Measurements from ENCODE around the gene KRTAP1-4. TPM values are rescaled to one million over a fixed set of nuclear protein-coding genes. Genes with fewer than 3 reads are reported as not detected.

KRTAP1-4 gene
- total and polyA plus RNA-seq, 2 of the 4 experiments (the other 2 are of a cell fraction) = not detected

- ChIA-PET POLR2A (ENCODE audit: unreplicated experiment) (no interaction called here), CTCF (no interaction called here)
- Histone ChIP-seq H4K20me1 (ENCODE audit: insufficient read depth, low read length) (no peaks in the 10 kb centered on the region), H4K8ac (ENCODE audit: low read depth in 2 of 2, low read length in 2 of 2) (no peak overlapping the region), H2BK5ac (ENCODE audit: low read depth, low read length, poor library complexity, severe bottlenecking) (no peak overlapping the region), H3K79me1 (ENCODE audit: low read depth in 1 of 2, low read length in 2 of 2) (no peaks in the 10 kb centered on the region), H2AK5ac (ENCODE audit: low read depth, low read length) (no peak overlapping the region), H3K36me3 (ENCODE audit: control insufficient read depth, insufficient read depth, low read length) (no peaks in the 10 kb centered on the region), H3K9me1 (ENCODE audit: insufficient read depth, low read length) (no peaks in the 10 kb centered on the region; the same call in 1 of the 2 replicates), H3K27ac (ENCODE audit: insufficient read depth, low read length) (no peak overlapping the region), H3K9me3 (ENCODE audit: control insufficient read depth, insufficient read depth, low read length) (no peaks in the 10 kb centered on the region; the same call in 1 of the 2 replicates), H2AFZ (replicated peaks; ENCODE audit: low read length, poor library complexity) (no peak overlapping the region), H3K56ac (ENCODE audit: extremely low read depth, insufficient read depth, low read length) (no peak overlapping the region), H3K4me3 (ENCODE audit: insufficient read depth, low read depth, low read length) (no peak overlapping the region), H2BK20ac (ENCODE audit: low read depth, low read length) (no peak overlapping the region), H2AK9ac (replicated peaks; ENCODE audit: low read depth, low read length, poor library complexity) (no peak overlapping the region), H2BK15ac (ENCODE audit: low read depth, low read length) (no peak overlapping the region), H3K4me1 (ENCODE audit: control insufficient read depth, insufficient read depth, low read length) (peaks cover 1% of the 10 kb centered on the region; the same call in 1 of the 2 replicates), H2BK120ac (ENCODE audit: low read depth, low read length) (no peak overlapping the region), H3K14ac (replicated peaks; ENCODE audit: low read depth, low read length) (no peak overlapping the region), H3K23ac (ENCODE audit: low read depth, low read length) (no peak overlapping the region), H3K27me3 (ENCODE audit: control insufficient read depth, insufficient read depth, low read length) (no peaks in the 10 kb centered on the region; the same call in 1 of the 2 replicates), H3K18ac (ENCODE audit: low read depth, low read length) (no peak overlapping the region), H3K4me2 (ENCODE audit: low read depth, low read length) (no peak overlapping the region), H3K9ac (ENCODE audit: low read depth, low read length) (no peak overlapping the region), H4K5ac (ENCODE audit: low read depth, low read length) (no peak overlapping the region), H3K4ac (ENCODE audit: low read depth, low read length) (no peak overlapping the region), H4K91ac (ENCODE audit: insufficient read depth, low read depth, low read length) (no peak overlapping the region; the same call in 1 of the 2 replicates)
- in situ Hi-C loops (cut with MboI; ENCODE audit: low sequenced_read_pairs) (no loop called here), dilution Hi-C loops (cut with HindIII; ENCODE audit: low sequenced_read_pairs, unreplicated experiment) (no loop called here), intact Hi-C loops (cut with micrococcal nuclease) (no loop called here)
- no TSS peak for BruUV-seq (replicated peaks)
- WGBS, 2 experiments (ENCODE audit: extremely low coverage in 2 of 2, insufficient read length in 1 of 2) = 100% methylated on average over 6 of the region's 13 CpGs; no CpG with 5 or more reads in 1 of the 2 experiments
- DNase-seq (no peak), ATAC-seq (ENCODE audit: low read depth) (no peak)
- TF ChIP-seq, protein P1, sequence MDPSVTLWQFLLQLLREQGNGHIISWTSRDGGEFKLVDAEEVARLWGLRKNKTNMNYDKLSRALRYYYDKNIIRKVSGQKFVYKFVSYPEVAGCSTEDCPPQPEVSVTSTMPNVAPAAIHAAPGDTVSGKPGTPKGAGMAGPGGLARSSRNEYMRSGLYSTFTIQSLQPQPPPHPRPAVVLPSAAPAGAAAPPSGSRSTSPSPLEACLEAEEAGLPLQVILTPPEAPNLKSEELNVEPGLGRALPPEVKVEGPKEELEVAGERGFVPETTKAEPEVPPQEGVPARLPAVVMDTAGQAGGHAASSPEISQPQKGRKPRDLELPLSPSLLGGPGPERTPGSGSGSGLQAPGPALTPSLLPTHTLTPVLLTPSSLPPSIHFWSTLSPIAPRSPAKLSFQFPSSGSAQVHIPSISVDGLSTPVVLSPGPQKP (IDR thresholded peaks at IDR 0.05; ENCODE audit: borderline replicate concordance, low read depth, low read length) = no peak
Observed at GRCh38 chr17:41016578-41017215, 13.3 kb downstream of the KRTAP1-4 start.

Data from IMR-90 (cell line).